HG02981 (cell line): ENCODE results near the gene TRIM31.
"Not testable (repeated sequence)": the region's sequence is repeated elsewhere in the genome, so short reads cannot be mapped to it uniquely, and the experiment has no call there.

Experiments used
- ATAC-seq: cut with Tn5 transposase; IDR thresholded peaks from one replicate; pipeline ENCODE4 v1.9.1; 2021; ENCODE audit warnings: mild to moderate bottlenecking, moderate library complexity; ENCODE audit not compliant: unreplicated experiment

Gene TRIM31

DNA sequence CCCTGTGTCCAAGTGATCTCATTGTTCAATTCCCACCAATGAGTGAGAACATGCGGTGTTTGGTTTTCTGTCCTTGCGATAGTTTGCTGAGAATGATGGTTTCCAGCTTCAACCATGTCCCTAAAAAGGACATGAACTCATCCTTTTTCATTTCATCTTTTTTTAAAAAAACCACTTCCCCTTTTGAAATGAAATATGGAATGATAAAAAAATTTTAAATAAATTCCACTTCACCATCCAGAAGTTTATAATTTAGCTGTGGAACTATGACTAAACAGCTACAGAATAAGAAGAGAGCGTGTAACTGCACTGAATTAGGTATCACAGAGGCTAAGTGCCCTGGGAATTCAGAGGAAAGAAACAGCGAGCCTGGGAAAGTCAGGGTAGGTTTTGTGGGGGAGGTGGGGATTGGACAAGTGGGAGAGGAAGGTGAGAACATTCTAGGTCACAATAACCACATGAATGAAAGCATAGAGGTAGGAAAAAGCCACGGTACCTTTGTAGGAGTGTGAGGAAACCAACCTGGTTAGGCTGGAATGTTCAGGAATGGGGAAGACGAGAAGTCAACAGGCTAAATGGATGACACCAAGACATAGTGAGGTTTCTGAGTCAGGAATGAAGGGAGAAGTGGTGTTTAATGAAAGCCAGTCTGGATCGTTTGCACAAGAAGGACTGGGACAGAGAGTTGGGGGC lies 37.1 kb upstream of the TRIM31 start:
- ATAC-seq: no peak

DNA sequence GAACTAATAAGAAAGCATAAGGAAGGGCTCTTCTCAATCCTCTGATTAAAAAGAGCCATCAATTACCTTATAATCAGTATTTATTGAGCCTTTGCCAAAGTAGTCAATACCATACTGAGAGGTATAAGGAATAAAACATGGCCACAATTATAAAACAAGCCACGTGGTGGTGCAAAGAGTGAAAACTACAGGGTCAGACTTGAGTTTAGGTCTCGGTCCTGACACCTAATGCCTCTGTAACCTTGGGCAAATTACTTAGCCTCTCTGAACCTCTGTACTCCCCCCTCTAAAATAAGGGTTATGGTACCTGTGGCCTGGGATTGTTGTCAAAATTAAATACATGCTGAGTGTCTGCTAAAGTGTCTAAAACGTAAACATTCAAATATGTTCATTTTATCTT lies 36.3 kb upstream of the TRIM31 start:
- no peak for ATAC-seq

GRCh38 chr6:30147096-30147495 lies 34.2 kb upstream of the TRIM31 start:
- ATAC-seq: no peak

DNA sequence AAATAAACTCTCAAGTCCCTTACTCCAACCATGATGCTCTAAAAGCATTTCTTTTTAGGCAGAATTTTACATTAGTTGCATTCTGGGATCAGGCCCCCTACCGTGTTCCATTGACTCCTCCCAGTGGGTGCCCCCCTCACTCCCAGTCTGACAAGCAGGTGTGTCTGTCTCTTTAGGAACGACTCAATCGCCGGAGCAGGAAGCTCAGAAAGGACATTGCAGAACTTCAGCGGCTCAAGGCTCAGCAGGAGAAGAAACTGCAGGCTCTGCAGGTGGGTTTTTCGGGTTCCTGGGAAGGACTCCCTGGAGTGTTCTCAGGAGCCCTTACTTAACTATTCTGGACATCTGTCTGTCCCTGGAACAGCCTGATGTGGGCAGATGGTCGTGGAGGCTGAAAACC lies 32.9 kb upstream of the TRIM31 start:
- ATAC-seq: no peak

GRCh38 chr6:30144811-30145210 lies 31.9 kb upstream of the TRIM31 start:
- ATAC-seq: no peak

GRCh38 chr6:30143780-30144179 lies 30.9 kb upstream of the TRIM31 start:
- no peak for ATAC-seq

- ATAC-seq: no peak
Observed at GRCh38 chr6:30142665-30143064, 29.8 kb upstream of the TRIM31 start.

DNA sequence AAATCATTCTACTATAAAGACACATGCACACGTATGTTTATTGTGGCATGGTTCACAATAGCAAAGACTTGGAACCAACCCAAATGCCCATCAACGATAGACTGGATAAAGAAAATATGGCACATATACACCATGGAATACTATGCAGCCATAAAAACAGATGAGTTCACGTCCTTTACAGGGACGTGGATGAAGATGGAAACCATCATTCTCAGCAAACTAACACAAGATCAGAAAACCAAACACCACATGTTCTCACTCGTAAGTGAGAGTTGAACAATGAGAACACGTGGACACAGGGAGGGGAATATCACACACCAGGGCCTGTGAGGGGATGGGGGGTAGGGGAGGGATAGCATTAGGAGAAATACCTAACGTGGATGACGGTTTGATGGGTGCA lies 27.4 kb upstream of the TRIM31 start:
- ATAC-seq: not testable (repeated sequence)

GRCh38 chr6:30136570-30137286 lies 23.8 kb upstream of the TRIM31 start:
- no peak for ATAC-seq

- ATAC-seq: no peak
Observed at GRCh38 chr6:30135757-30136156, 22.9 kb upstream of the TRIM31 start, which contains the start of gene TRIM40. TSS of gene TRIM40 (plus strand) at chr6:30136140. CDS start at chr6:30137037, 897 bp downstream.

DNA sequence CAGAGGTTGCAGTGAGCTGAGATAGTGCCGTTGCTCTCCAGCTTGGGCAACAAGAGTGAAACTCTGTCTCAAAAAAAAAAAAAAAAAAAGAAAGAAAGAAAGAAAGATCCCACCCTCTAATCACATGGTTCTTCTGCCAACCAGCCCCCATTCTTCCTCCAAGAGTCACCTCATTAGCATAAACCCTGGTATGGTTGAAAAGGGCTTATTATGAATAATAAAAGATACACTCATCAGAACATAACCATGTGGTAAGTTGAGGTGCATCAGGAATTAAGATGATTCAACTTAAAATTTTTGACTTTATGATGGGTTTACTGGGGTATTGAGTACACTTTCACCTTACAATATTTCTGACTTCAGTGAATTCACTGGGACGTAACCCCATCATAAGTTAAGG lies 22.3 kb upstream of the TRIM31 start:
- no peak for ATAC-seq

DNA sequence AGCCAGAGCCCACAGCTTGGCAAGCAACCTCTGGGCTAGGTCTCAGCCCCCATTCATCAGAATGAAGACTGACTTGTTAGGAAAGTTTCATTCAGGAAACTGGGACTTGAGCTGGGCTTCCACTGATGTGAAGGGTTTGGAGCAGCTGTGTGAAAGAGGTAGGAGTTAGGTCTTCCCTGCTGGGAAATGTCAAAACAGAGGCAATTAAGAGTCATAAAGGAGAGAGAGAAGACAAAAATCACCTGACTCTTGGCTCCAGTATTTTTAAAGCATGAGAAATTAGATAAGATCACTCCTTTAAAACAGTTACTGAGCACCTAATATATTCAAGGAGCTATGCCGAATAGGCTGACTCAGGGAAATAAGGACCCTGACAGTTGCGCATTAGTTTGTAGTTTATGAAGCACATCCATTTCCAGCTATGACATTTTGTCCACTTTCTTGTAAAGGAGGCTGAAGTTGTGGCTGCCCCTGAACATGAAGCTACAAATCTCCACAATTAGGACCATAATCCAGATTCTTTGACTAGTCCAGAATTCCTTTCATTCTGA lies 19.1 kb upstream of the TRIM31 start:
- ATAC-seq: no peak

GRCh38 chr6:30130887-30131862 lies 18.3 kb upstream of the TRIM31 start:
- no peak for ATAC-seq

GRCh38 chr6:30130179-30130679 lies 17.3 kb upstream of the TRIM31 start:
- no peak for ATAC-seq

DNA sequence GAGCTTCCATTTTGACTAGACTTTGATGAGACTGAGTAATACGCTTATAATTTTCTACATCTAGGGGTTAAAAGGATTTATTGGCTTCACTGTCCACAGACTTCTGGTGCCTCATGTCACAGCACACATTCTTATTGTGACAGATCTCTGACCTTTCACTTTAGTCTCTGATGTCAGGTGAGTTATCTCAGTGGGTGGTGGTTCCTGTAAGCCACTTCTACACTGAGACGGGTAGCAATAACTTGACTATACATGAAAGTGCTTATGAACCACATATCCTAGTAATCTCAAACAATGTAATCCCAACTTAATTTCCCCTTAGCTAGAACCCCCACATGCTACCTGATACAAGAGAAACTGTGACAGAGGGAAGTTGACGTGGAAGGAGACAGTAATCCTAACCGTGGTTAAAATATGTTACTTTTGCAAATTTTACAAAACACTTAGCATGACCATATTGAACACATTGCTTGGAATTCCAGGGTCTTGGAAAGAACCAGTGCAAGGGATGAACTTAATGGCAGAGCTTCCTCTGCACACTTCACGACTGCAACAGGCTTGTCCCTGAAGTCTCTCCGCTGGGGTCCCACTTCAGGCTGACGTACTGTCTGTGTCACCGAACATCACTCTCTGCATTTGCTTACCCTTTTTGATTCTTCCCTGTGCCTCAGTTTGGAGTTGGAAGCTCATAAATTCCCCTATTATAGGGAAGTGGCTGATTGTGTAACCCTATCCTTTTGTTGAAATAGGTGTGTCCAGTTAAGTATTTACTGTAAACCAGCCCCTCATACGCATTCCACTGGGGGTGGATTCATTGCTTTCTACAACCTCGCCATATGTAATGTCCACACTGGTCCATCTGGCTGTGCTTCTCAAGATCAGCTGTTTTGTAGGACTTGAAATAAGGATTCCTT lies 16.6 kb upstream of the TRIM31 start:
- ATAC-seq: no peak

- no peak for ATAC-seq
Observed at GRCh38 chr6:30127238-30128093, 14.6 kb upstream of the TRIM31 start.

DNA sequence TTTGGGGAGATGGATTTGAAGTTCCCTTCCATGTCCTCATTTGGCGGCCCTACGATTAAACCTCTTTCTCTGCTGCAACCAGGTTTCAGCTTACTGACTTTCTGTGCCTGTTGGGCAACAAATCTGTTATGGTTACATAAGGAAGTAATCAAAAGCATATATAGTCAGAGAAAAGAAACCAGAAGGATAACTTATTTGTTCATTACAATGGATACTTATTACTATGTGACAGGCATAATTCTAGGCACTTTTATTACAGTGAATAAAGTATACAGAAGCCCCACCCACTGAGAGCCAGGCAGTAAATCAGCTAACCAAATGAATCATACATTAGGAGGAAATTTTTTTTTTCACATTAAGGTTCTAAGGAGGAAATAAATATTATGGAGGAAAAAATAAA lies 9.6 kb upstream of the TRIM31 start:
- no peak for ATAC-seq

- ATAC-seq: no peak
Observed at GRCh38 chr6:30121446-30122366, 8.8 kb upstream of the TRIM31 start.
